HG02840 (cell line): Measurements from ENCODE around the gene JMJD4.
"Not testable (repeated sequence)": the region's sequence is repeated elsewhere in the genome, so short reads cannot be mapped to it uniquely, and the experiment has no call there.

ENCODE experiments used
- ATAC-seq: cut with Tn5 transposase; IDR thresholded peaks from one replicate; pipeline ENCODE4 v1.9.1; 2021; ENCODE audit warnings: mild to moderate bottlenecking, moderate library complexity, moderate number of reproducible peaks; ENCODE audit not compliant: unreplicated experiment, low FRiP score

The JMJD4 gene

GRCh38 chr1:227733751-227734545, 1.2 kb downstream of the JMJD4 start:
- ATAC-seq = no peak

- ATAC-seq = no peak
Observed at GRCh38 chr1:227733309-227733705, 1.8 kb downstream of the JMJD4 start.

GRCh38 chr1:227732586-227733308, 2.4 kb downstream of the JMJD4 start:
- ATAC-seq = no peak

- ATAC-seq = no peak
Observed at GRCh38 chr1:227731696-227732585, 3.2 kb downstream of the JMJD4 start.

GRCh38 chr1:227731241-227731677, 3.8 kb downstream of the JMJD4 start:
- no peak for ATAC-seq

- ATAC-seq = no peak
Observed at GRCh38 chr1:227730630-227731151, 4.4 kb downstream of the JMJD4 start.

- ATAC-seq = no peak
Observed at GRCh38 chr1:227729881-227730629, 5.0 kb downstream of the JMJD4 start.

GRCh38 chr1:227729144-227729880, 5.8 kb downstream of the JMJD4 start:
- no peak for ATAC-seq

- ATAC-seq = no peak
Observed at GRCh38 chr1:227728892-227729143, 6.3 kb downstream of the JMJD4 start.

GRCh38 chr1:227728059-227728891, 6.8 kb downstream of the JMJD4 start:
- no peak for ATAC-seq

GRCh38 chr1:227726924-227727599, 8.0 kb downstream of the JMJD4 start:
- no peak for ATAC-seq

GRCh38 chr1:227726318-227726717, 8.8 kb downstream of the JMJD4 start:
- no peak for ATAC-seq

GRCh38 chr1:227725046-227725445, 10.1 kb downstream of the JMJD4 start:
- ATAC-seq = no peak

GRCh38 chr1:227723474-227723873, 11.6 kb downstream of the JMJD4 start:
- no peak for ATAC-seq

GRCh38 chr1:227718932-227719331, 16.2 kb downstream of the JMJD4 start:
- ATAC-seq = no peak

- no peak for ATAC-seq
Observed at GRCh38 chr1:227712648-227713047, 22.5 kb downstream of the JMJD4 start.

GRCh38 chr1:227710474-227710873, 24.6 kb downstream of the JMJD4 start:
- not testable (repeated sequence) for ATAC-seq

- ATAC-seq = no peak
Observed at GRCh38 chr1:227709451-227709850, 25.7 kb downstream of the JMJD4 start.
